AG08396 (cell line): Measurements from ENCODE around the gene RPN2.
A peak's percentile ranks its signal among the peaks of the same experiment; 100 is the strongest.
"Not testable (repeated sequence)": the region's sequence is repeated elsewhere in the genome, so short reads cannot be mapped to it uniquely, and the experiment has no call there.

Experiments used
- DNase-seq: peaks from one replicate; pipeline ENCODE4 v3.0.0; 2012; ENCODE audit warnings: low spot score, mixed read lengths

Gene RPN2

DNA sequence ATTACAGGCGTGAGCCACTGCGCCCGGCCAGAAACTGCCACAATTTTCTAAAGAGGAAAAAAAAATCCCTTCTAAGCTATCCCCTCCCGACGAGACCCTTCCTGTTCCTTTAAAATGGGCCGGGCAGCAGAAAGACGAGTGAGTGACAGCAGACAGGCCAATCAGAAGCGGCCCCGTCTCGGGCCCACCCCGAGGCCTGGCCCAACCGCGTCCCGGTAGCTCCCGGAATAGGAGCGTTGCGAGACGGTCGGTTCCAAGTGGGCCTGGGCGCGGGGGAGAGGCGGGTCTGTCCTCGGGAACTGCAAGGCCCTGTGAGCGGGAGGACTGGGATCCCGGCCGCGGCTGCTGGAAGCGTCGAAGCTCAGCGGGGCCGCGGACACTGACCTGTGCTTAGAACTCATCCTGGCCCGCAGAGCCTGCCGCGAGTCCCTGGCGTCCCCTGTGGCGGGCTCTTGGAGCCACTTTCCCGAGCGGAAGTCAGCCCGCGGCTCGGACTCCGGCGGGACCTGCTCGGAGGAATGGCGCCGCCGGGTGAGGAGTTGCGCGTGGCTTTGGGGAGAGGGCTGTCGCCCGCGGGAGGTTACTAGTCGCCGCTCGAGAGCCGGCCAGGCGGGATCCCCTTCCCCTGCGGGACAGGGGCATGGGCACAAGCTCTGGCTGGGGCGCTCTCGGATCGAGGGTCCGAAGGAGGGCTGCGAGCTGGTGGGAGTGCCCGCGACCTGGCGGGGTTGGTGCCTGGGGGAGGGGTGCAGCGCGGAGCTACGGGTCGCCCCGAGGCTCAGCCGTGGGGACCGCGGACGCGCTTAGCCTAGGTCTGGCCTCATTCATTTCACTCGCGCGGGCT lies at the start of gene RPN2, which contains the start of gene MROH8:
Gene RPN2 (plus strand): TSS at position 492 of the 844 bp plus-strand sequence. CDS start 27 bp downstream, at position 519.
Gene MROH8 (minus strand): TSS at position 710 of the 844 bp plus-strand sequence.
- DNase-seq = peak; percentile 96

DNA sequence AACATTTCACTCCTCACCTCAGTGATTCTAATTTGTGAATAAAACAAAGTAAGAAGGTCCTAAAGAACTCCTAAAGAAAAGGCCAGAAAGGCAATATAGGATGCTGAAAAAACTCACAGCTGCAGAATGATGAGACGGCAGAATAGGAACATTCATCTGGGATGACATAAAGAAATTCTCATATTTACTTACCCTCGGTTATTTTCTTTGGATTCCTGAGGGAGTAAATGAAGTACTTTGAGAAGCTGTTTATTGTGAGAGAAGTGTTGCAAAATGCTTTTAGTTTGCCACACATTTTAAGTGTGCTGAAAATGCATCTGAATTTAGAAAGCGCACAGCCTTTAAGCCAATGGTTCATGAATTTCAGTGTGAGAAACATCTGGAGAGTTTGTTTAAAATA lies 47.6 kb upstream of the RPN2 start:
- DNase-seq = no peak

DNA sequence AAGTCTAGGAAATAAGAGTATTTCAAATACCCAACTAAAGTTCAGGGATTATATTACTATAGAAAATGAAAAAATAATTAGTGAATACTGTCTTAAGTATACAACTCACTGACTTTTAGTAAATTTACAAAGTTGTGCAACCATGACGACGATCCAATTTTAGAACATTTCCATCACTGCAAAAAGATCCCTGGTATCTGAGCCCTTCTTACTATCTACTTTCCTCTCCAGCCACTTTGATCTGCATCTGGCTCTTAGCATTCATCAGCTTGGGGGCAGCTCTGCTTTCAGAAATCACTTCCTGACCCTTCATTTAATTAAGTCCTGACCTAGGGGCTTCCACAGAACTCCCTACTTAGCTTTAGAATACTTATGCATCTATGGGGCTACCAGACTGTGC lies 45.2 kb upstream of the RPN2 start:
- DNase-seq = no peak

DNA sequence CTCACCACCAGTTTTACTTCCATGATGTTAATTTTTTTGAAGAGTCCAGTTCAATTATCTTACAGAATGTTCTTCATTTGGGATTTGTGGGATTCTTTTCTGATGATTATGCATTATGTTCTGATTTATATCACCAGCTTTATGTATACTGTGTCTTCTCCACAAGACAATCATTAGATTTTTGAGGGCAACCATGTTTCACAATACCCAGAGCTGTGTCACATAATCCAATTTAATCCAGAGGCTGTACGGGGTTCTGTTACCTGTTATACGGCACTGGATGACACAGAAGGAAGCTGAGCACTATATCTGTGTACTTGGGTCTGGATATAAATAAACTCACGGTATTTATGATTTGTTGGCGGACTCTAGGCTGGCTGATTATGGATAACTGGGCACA lies 41.6 kb upstream of the RPN2 start:
- DNase-seq = no peak

DNA sequence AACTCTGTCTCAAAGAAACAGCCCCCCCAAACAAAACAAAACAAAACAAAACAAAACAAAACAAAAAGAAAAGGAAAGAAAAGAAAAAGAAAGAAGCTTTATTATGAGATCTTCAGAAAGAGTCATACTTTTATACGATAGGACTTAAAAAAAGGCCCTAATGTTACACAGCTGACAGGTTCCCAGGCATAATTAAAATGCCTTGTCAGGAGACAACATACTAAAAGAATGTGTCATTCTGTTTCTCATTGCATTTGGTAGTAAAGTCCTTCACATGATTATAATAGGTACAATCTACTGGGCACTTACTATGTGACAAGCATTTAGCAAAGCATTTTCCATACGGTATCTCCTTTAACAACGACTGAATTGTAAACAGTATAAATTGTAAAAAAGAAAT lies 36.4 kb upstream of the RPN2 start:
- no peak for DNase-seq

DNA sequence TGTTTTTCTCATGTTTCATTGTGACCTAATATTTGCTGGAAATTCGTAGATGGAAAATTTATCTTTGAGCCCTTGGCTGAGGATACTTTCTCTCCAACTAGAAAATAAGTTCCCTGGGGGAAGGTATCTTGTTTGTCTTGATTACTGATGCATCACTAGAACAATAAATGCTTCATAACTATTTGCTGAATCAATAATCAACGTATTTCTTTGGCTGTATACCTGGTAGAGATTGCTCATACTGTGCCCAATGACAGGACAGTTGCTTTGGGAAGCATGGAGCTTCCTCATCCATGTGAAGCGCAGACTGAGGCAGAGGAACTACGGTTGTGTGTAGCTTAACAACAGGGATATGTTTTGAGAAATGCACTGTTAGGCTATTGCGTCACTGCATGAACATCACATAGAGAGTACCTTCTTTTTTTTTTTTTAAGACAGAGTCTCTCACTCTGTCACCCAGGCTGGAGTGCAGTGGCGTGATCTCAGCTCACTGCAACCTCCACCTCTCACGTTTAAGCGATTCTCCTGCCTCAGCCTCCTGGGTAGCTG lies 34.2 kb upstream of the RPN2 start:
- no peak for DNase-seq

DNA sequence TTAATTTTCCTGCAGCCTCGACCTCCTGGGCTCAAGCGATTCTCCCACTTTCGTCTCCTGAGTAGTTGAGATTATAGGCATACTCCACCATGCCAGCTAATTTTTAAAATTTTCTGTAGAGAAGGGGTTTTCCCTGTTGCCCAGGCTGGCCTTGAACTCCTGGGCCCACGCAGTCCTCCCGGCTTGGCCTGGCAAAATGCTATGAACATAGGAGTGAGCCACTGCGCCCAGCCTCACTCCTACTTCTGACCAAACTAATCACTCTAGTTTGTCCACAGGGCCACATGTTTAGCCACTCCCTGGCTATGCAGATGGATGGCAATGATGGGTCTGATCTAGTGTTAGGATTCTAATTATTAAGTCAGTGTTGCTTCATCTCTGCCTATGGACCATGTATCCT lies 31.9 kb upstream of the RPN2 start:
- DNase-seq = no peak

DNA sequence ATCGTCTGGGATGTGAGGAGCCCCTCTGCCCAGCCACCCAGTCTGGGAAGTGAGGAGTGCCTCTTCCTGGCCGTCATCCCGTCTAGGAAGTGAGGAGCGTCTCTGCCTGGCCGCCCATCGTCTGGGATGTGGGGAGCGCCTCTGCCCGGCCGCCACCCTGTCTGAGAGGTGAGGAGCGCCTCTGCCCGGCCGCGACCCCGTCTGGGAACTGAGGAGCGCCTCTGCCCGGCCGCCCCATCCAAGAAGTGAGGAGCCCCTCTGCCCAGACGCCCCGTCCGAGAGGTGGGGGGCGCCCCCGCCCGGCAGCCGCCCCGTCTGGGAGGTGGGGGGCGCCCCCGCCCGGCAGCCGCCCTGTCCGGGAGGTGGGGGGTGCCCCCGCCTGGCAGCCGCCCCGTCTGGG lies 28.3 kb upstream of the RPN2 start:
- not testable (repeated sequence) for DNase-seq

DNA sequence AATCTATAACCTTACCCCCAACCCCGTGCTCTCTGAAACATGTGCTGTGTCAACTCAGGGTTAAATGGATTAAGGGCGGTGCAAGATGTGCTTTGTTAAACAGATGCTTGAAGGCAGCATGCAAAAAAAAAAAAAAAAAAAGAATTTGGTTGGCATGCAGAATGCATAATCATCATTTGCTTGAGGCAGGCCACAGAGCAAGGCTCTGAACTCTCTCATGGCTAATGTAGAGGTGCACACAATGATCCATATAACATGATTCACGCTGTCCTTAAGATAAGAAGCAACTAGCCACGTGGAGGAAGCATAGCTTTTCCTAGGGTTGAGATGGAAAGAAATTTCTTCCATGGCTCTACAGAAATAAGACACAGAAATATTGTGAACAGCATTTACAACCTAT lies 27.6 kb upstream of the RPN2 start:
- DNase-seq = no peak

DNA sequence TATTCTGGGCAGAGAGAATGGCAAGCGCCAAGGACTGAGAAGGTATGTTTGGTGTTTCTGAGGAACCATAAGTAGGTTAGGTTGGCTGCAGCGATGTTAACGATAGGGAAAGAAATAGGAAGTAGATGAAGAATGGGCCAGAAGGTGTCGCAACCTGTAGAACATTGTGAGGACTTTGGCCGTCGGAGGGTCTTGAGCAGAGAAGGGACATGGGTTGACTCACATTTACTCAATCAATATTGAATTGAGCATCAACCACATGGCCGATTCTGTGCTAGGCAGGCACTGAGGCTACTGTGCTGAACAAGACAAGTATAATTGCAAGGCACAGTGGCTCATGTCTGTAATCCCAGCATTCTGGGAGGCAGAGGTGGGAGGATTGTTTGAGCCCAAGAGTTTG lies 26.8 kb upstream of the RPN2 start:
- DNase-seq = no peak

DNA sequence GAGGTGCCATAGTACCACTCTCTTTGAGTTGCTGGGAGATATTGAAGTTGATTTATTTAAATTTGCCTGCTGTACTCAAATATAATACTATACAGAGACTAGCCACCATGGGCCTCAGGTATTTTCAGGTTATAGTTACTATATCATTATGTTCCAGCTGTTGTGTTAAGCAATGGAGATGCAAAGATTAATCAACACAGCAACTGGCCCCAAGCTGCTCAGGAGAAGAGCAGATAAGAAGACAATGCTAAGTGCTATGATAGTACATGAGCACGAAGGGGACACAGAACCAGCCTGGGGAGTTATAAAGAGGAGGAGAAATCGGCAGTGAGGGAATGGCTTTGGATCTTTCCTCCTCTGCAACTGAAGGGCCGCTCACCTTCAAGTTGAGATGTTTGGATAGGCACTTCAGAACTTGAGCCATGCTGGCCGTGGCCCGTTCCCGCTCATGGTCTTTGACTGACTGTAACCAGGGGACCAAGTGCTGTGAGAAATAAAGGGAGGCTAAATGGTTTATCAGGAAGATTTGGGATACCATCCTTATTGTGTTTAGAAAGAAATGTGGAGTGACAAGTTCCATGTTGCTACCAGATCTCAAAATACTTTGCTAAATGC lies 24.3 kb upstream of the RPN2 start:
- no peak for DNase-seq

DNA sequence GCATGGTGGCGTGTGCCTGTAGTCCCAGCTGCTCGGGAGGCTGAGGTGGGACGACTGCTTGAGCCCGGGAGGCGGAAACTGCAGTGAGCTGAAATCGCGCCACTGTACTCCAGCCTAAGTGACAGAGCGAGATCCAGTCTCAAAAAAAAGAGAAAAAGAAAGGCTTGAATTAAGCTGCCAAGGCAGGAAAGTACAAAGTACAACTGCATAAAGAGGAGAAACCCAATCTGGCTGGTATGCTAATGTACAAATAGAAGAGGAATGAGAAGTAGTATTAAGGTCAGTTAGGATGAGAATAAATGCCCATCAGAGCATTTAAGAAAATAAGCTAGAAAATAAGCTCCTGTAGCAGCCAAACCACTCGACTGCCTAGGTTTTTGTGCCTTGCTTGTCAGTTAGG lies 23.1 kb upstream of the RPN2 start:
- no peak for DNase-seq

DNA sequence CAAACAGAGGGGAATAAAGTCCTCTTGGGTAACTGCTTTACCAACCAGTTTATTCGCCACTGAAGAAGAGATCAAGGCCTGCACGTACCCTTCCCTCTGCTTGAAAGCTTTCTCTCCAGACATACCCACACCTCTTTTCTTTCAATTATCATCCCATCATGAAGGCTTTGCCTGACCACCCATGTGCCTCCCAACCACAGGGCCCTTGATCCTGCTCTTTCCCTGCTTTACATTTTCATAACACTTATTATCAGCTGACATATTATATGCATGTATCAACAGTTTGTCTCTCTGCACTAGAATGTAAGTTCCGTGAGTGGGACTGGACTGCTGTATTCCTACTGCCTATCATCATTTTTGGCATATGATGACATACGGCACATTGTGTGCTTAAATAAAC lies 20.9 kb upstream of the RPN2 start:
- DNase-seq = no peak

DNA sequence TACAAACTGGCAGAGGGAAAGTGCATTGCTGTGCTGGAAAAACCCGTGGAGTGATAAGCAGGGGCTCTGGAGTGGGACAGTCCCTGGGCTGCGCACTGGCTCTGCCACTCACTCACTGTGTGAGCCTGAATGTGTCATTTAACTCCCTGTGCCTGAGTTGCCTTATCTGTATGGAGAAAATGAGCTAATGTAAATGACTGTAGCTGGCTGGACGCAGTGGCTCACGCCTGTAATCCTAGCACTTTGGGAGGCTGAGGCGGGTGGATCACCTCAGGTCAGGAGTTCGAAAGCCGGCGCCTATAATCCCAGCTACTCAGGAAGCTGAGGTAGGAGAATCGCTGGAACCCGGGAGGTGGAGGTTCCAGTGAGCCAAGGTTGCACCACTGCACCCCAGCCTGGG lies 18.4 kb upstream of the RPN2 start:
- DNase-seq = no peak

DNA sequence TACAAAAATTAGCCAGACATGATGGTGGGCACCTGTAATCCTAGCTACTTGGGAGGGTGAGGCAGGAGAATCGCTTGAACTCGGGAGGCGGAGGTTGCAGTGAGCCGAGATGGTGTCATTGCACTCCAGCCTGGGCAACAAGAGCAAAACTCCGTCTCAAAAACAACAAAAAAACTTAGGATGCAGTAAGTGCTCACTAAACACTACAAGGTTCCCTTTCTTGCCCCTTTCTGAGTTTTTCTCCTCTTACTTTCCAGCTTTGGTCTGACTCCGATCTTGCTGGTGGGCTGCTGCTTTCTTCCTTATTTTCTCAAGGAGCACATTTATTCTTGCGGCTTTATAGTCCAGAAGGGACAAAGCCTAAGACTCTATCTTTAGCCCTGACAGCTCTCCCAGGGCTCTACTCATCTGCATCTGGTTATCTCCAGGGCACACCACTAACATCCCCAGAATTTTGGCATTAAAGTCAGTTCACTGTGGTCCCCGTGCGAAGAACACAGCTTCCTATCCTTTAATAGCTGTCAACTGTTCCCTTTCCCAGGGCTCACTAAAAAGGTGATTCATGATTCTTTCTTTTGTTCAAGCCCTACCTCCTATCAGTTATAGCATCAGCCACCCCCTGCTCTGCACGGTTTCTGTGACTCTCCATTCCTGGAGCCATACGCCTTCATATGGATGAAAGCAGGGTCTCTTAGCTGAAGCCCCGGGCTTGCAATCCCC lies 17.1 kb upstream of the RPN2 start:
- no peak for DNase-seq

DNA sequence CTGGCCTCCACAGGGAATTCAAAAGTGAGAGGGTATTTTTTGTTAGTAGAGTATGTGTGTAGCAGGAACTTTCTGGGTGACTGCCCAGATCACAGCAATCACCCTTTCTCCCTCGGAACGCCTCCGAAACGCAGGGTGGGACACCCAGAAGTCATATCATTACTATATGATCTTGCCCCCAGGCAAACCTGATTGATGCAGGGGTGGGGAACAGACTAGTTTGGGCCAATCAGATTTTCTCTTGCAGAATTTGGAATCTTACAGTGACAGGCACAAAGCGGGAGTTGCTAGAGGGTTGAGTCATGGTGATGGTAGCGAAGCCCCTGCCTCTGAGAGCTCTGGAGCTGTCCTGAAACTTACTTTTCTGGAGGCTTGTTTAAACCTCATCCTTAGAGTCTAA lies 16.5 kb upstream of the RPN2 start:
- no peak for DNase-seq

DNA sequence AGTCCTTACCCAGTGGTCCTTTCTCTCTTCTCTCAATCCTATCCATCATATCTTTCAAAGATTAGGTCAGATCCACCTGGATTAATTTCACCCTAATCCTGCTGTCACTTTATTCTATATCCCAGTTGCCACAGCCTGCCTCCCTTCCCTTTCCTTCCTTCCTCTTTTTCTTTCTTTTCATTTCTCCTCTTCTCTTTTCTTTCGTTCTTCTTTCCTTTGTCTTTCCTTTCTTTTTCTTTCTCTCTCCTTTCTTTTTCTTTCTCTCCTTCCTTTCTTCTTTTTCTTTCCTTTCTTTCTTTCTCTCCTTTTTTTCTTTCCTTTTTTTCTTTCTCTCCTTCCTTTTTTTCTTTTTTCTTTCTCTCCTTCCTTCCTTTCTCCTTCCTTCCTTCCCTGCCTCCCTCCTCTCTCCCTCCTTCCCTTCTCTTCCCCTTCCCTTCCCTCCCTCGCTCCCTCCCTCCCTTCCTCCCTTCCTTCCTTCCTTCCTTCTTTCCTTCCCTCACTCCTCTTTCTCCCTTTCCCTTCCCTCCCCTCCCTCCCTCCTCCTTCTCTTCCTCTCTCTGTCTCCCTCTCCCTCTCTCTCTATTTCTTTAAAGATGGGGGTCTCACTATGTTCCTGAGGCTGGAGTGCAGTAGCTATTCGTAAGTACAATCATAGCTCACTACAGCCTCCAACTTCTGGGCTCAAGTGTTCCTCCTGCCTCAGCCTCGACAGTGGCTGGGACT lies 15.1 kb upstream of the RPN2 start:
- DNase-seq = no peak

DNA sequence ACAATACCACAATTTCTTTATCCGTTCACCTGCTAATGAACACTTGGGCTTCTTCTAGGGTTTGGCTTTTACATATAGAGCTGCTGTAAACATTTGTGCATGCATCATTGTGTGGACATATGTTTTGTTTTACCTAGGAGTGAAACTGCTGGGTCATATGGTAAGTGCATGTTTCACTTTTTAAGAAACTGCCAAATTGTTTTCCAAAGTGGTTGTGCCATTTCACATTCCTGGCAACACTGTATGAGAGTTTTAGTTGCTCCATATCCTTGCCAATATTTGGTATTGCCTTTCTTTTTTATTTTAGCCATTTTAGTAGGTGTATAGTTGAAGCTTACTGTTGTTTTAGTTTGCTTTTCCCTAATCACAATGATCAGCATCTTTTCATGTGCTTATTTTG lies 14.1 kb upstream of the RPN2 start:
- DNase-seq = no peak

DNA sequence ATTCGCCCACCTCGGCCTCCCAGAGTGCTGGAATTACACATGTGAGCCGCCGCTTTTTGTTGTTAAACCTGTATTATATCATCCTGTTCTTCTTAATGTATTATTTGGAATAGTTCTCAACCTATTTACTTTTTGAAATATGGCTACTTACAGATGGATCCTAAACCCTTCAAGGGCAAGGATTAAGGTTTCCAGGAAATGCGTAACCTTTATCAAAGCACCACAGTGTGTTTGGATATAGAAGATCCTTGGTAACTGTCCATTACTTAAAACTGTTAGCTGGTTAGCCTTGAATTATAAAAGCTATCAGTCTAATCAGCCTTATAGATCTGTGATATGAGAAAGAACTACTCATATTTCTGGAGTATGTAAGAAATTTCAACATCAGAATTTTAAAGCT lies 12.3 kb upstream of the RPN2 start:
- DNase-seq = no peak

DNA sequence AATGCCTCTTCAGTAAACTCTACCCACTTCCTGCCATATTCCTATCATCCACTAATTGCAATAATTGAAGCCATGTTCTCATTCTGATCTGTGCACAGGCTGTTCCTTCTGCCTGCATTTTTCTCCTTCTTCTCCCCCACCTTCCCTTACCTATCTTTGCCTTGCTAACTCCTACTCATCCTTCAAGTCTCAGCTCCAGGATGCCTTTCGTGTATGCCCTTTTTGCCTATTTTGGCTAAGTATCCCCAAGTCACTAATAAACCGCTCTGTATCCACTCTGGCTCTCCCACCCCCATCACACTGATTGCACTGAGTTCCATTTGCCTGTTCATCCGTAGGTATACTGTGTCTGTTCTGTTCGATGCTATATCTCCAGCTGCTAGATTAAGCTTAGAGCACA lies 6.3 kb upstream of the RPN2 start:
- no peak for DNase-seq

DNA sequence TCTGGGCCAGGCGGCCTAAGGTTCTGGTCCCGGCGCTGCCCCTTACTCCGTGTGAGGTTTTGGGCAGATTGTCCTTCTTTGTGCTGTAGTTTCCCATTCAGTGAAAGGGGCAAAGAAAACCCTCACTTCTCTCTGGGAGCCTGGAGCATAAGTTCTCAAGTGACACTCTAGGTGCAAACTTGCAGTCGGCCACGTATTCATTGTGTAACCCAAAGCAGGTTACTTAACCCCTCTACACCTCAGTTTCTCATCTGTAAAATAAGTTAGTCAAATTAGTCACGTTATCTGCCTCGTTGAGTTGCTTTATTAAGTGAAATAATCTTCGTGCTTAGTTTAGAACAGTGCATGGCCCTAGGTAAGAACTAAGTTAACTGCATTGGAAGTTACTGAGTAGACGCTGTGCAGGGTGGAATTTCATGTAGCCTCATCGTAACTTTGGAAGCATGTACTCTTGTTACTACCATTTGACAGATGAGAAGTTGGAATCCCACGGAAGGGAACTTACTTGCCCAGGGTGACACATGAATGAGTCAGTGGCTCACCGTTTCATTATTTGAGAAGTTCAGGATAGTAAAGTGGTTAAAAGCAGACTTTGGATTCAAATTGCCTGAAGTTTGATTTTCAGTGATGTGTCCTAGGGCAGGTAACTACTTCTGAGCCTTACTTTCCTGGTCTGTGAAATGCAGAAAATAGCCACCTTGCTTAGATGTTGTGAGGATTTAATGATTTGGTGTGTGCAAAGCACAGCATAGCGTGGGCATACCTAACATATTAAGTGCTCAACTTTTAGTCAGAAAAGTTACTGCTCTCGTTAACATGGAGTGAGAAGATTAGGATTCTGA lies 774 bp downstream of the RPN2 start:
- peak; percentile 36 for DNase-seq
